B cell (primary cell): Measurements from ENCODE around the gene PRDM2. TPM values are rescaled to one million over a fixed set of nuclear protein-coding genes. Genes with fewer than 3 reads are reported as not detected.

Experiments used
- ATAC-seq: fragments of 200-7000 bp; cut with Tn5 transposase; one replicate; pipeline ENCODE4 v1.10.0; 2021; ENCODE audit warnings: low read depth, mild to moderate bottlenecking, moderate number of reproducible peaks, moderate library complexity
- CTCF ChIA-PET: fragments of 350-600 bp; sonication (Branson Sonifier 250); formaldehyde crosslinking; loops from one replicate; lab custom pipeline; 2021; ENCODE audit warnings: antibody characterized with exemption, inconsistent platforms; lab: Charles Lee
- POLR2A ChIA-PET: fragments of 350-600 bp; sonication (Branson Sonifier 250); formaldehyde crosslinking; loops from one replicate; lab custom pipeline; 2021; ENCODE audit warnings: antibody characterized with exemption; lab: Charles Lee
- DNase-seq: peaks from one replicate; pipeline ENCODE4 v3.0.0; 2013
- H2AFZ ChIP-seq: 2 replicates; pipeline ENCODE4 v1.6.1; 2012; ENCODE audit warnings: mild to moderate bottlenecking, low read depth, low read length; ENCODE audit not compliant: insufficient read depth, poor library complexity, severe bottlenecking
- H3K27ac ChIP-seq, 2 donors: 1 replicate in 1 of 2; 2 replicates in 1 of 2; pipeline ENCODE4 v1.5.1; 2012 to 2013; ENCODE audit warnings: low read length in 2 of 2, mild to moderate bottlenecking in 2 of 2, moderate library complexity in 1 of 2
- H3K27me3 ChIP-seq, 4 experiments: fragments of 200-600 bp in 1 of 4; sonication (generic) in 1 of 4; replicated peaks in 1 of 4; 1 replicate in 2 of 4; 2 replicates in 2 of 4; pipeline versions ENCODE4 v1.6.1 to v1.7.0; 2013 to 2016; ENCODE audit warnings: low read length in 3 of 4, mild to moderate bottlenecking in 2 of 4, mixed read lengths in 1 of 4, moderate library complexity in 1 of 4; ENCODE audit not compliant: insufficient read depth in 4 of 4, control insufficient read depth in 3 of 4; ENCODE audit errors: control extremely low read depth in 1 of 4
- H3K36me3 ChIP-seq, 2 experiments: replicated peaks in 1 of 2; 1 replicate in 1 of 2; 2 replicates in 1 of 2; pipeline versions ENCODE4 v1.6.1 to v1.7.1; 2013; ENCODE audit warnings: low read length in 1 of 2; ENCODE audit not compliant: insufficient read depth in 2 of 2, control insufficient read depth in 1 of 2; ENCODE audit errors: control extremely low read depth in 1 of 2, extremely low read depth in 1 of 2
- H3K4me1 ChIP-seq, 2 donors: fragments of 200-600 bp in 1 of 2; sonication (generic) in 1 of 2; 1 replicate in 1 of 2; 2 replicates in 1 of 2; pipeline versions ENCODE4 v1.5.1 to v1.6.1; 2013 to 2017; ENCODE audit warnings: low read length in 2 of 2; ENCODE audit not compliant: control insufficient read depth in 2 of 2, insufficient read depth in 2 of 2
- H3K4me2 ChIP-seq: replicated peaks from 2 replicates; pipeline ENCODE3; 2012; ENCODE audit warnings: mild to moderate bottlenecking, low read depth, low read length; ENCODE audit not compliant: poor library complexity, severe bottlenecking
- H3K4me3 ChIP-seq, 5 experiments: fragments of 200-600 bp in 1 of 5; sonication (generic) in 1 of 5; 1 replicate in 3 of 5; 2 replicates in 2 of 5; pipeline versions ENCODE4 v1.5.1 to v1.7.0; 2011 to 2016; ENCODE audit warnings: low read length in 4 of 5, mild to moderate bottlenecking in 4 of 5, low read depth in 2 of 5, control low read depth in 1 of 5, moderate library complexity in 1 of 5; ENCODE audit not compliant: insufficient read depth in 1 of 5; ENCODE audit errors: control extremely low read depth in 1 of 5, extremely low read depth in 1 of 5
- H3K79me2 ChIP-seq: fragments of 200-600 bp; sonication (generic); one replicate; pipeline ENCODE4 v1.6.0; 2016; ENCODE audit warnings: low read length; ENCODE audit not compliant: control insufficient read depth, insufficient read depth
- H3K9ac ChIP-seq: fragments of 200-600 bp; sonication (generic); 2 replicates; pipeline ENCODE4 v1.6.1; 2017; ENCODE audit warnings: mild to moderate bottlenecking, low read length, moderate library complexity
- H3K9me3 ChIP-seq, 3 donors: one replicate each; pipeline versions ENCODE4 v1.6.1 to v1.7.1; 2013; ENCODE audit warnings: low read length in 2 of 3; ENCODE audit not compliant: control insufficient read depth in 2 of 3, insufficient read depth in 1 of 3; ENCODE audit errors: control extremely low read depth in 1 of 3
- H4K20me1 ChIP-seq: 2 replicates; pipeline ENCODE4 v1.6.0; 2012; ENCODE audit warnings: mild to moderate bottlenecking, low read length; ENCODE audit not compliant: insufficient read depth, control insufficient read depth, poor library complexity, severe bottlenecking
- H3K27ac Mint-ChIP-seq: one replicate; pipeline ENCODE4 v1.8.0; 2021; ENCODE audit warnings: mixed read lengths
- H3K27me3 Mint-ChIP-seq: one replicate; pipeline ENCODE4 v1.8.0; 2021; ENCODE audit warnings: mixed read lengths
- H3K4me1 Mint-ChIP-seq: one replicate; pipeline ENCODE4 v1.8.0; 2021; ENCODE audit warnings: mixed read lengths
- H3K4me3 Mint-ChIP-seq: one replicate; pipeline ENCODE4 v1.8.0; 2021; ENCODE audit warnings: mixed read lengths
- H3K9me3 Mint-ChIP-seq: one replicate; pipeline ENCODE4 v1.8.0; 2022; ENCODE audit warnings: mixed read lengths; ENCODE audit not compliant: insufficient read depth
- EZH2 ChIP-seq: IDR thresholded peaks from 2 replicates; pipeline ENCODE4 v1.6.1; 2012; ENCODE audit warnings: borderline replicate concordance, low read depth, mild to moderate bottlenecking, moderate library complexity, low read length; ENCODE audit not compliant: insufficient read depth, poor library complexity, severe bottlenecking
- WGBS: methylation state at CpG from one replicate; pipeline ENCODE4 v1.1.5; 2013; ENCODE audit warnings: missing lambda C conversion rate; ENCODE audit not compliant: insufficient coverage; 5-methylcytosine and 5-hydroxymethylcytosine counted together
- intact Hi-C: fragments of 100-400 bp; cut with micrococcal nuclease; formaldehyde crosslinking; loops from one replicate; pipeline ENCODE4 v1.10.0; 2022
- polyA plus RNA-seq: library from polyadenylated mRNA; depleted of rRNA; stranded (reverse); fragments of >200 nt; gene quantifications from 2 replicates; pipeline ENCODE4 v1.2.3, GENCODE V29; 2012
- total RNA-seq, 2 donors: library from RNA; stranded (reverse); fragments of 120-200 nt in 1 of 2; gene quantifications; 1 replicate in 1 of 2; 2 replicates in 1 of 2; pipeline versions ENCODE4 v1.2.3 to v1.2.4, GENCODE V29; 2013 to 2022
- TF ChIP-seq, protein P1 (sequence below): fragments of 200-600 bp; IDR thresholded peaks from one replicate; pipeline ENCODE4 v1.8.0; 2022; ENCODE audit warnings: antibody characterized with exemption, mild to moderate bottlenecking

PRDM2 gene
- total and polyA plus RNA-seq, 2 donors (not counting 1 experiment from before 2014, with no cell fraction given) = 50.1 to 432 TPM

DNA sequence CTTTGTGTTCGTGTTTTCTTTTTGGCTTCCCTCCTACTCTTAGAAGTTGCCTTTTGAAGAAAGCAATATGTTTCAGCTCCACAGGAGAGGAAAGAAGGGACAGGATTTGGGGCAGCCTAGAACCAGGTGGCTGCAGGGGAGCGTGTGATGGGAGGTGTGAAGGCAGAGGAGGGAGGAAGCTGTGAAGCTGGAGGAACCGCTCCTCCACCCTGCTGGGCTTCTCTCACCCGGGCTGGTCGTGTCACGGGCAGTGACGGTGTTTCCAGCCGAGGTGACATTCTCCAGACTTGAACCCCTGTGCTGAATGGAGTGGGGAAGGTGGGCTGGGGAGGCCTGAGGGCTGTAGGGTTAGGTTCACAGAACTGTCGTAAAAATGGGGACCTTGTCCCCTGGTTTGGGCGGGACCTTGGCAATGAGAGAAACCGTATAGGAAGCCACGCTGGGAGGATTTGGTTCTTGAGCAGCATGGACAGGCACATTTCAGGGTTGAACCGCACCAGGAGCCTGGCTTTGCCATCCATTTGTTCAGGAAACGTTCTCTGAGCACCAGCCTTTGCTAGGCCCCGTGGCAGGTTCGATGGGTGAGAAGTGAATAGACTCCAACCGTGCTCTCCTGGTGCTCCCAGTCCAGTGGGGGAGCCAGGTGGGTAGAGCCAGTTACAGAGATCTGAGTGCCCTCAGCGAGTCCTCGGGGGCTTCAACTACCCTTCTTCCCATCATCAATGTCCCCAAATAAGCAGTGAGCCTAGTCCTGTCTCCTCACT lies 103.0 kb downstream of the PRDM2 start:
- intact Hi-C loops = no loop called here
- Histone ChIP-seq H3K27ac (no peak overlapping the region), H3K9ac (no peak overlapping the region), H3K4me2 (no peak overlapping the region), H4K20me1 (peaks cover 79% of the 10 kb centered on the region), H3K4me1 (peaks cover 0 to 7% of the 10 kb centered on the region in 2 donors), H3K9me3 (no peaks in the 10 kb centered on the region), H3K79me2 (peaks cover 52% of the 10 kb centered on the region), H2AFZ (no peak overlapping the region), H3K4me3 (no peak overlapping the region), H3K27me3 (no peaks in the 10 kb centered on the region), H3K36me3 (peaks cover 2 to 10% of the 10 kb centered on the region in 2 experiments)
- no peak for TF ChIP-seq EZH2
- TF ChIP-seq, protein P1, sequence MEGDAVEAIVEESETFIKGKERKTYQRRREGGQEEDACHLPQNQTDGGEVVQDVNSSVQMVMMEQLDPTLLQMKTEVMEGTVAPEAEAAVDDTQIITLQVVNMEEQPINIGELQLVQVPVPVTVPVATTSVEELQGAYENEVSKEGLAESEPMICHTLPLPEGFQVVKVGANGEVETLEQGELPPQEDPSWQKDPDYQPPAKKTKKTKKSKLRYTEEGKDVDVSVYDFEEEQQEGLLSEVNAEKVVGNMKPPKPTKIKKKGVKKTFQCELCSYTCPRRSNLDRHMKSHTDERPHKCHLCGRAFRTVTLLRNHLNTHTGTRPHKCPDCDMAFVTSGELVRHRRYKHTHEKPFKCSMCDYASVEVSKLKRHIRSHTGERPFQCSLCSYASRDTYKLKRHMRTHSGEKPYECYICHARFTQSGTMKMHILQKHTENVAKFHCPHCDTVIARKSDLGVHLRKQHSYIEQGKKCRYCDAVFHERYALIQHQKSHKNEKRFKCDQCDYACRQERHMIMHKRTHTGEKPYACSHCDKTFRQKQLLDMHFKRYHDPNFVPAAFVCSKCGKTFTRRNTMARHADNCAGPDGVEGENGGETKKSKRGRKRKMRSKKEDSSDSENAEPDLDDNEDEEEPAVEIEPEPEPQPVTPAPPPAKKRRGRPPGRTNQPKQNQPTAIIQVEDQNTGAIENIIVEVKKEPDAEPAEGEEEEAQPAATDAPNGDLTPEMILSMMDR = no peak
- ChIA-PET CTCF (interaction anchor here (1.6 kb wide), 1 partner anchor 46 kb away, joined by 3 read pairs; no protein-coding TSS in a partner anchor), POLR2A (no interaction called here)
- H3K4me3 Mint-ChIP-seq = no peak overlapping the region
- H3K27ac Mint-ChIP-seq = no peak overlapping the region
- DNase-seq (no peak), ATAC-seq (no peak)
- no peaks in the 10 kb centered on the region for H3K9me3 Mint-ChIP-seq
- WGBS = 96% methylated on average over 17 of the region's 19 CpGs
- peaks cover 44% of the 10 kb centered on the region for H3K4me1 Mint-ChIP-seq
- no peaks in the 10 kb centered on the region for H3K27me3 Mint-ChIP-seq

DNA sequence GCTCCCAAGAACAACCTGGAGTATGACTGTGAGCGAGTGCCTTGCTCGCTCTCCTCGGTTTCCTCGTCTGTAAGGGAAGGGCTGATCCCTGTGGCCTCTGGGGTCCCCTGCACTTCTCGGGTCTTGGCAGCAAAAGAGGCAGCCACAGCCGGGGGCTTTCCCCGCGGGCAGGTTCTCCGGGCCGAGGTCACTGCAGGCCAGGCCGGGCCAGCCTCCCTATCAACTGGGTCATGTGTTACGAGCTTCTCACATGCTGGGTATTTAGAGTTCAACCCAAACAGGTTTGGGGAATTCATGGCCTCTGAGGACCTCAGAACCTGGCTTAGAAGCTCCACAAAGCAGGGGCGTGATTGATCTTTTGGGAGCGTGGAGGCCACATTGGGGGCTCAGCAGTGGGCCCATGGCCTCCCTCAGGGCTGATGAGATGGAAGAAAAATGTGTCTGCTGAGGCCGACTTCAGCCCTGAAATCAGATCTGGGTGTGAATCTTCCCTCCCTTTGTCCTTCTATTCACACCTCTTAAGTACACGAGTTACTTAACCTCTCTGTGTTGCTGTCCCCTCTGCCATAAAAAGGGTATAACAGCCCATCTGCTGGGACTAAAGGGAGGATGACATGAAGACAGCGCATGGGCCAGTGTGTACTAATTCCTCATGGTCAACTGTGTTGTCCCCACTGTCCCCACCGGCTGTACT lies 103.7 kb downstream of the PRDM2 start:
- intact Hi-C loops = no loop called here
- H3K4me3 ChIP-seq = no peak overlapping the region
- DNase-seq (no peak), ATAC-seq (no peak)
- no peaks in the 10 kb centered on the region for H3K27me3 ChIP-seq
- ChIA-PET CTCF (no interaction called here), POLR2A (no interaction called here)
- Mint-ChIP-seq H3K9me3 (no peaks in the 10 kb centered on the region), H3K27me3 (no peaks in the 10 kb centered on the region), H3K27ac (peak overlapping the region; percentile 37), H3K4me3 (no peak overlapping the region), H3K4me1 (peaks cover 43% of the 10 kb centered on the region)
- peaks cover 2 to 7% of the 10 kb centered on the region in 2 experiments for H3K36me3 ChIP-seq
- H4K20me1 ChIP-seq = peaks cover 81% of the 10 kb centered on the region
- H3K9me3 ChIP-seq = no peaks in the 10 kb centered on the region
- peaks cover 54% of the 10 kb centered on the region for H3K79me2 ChIP-seq
- peaks cover 0 to 8% of the 10 kb centered on the region in 2 donors for H3K4me1 ChIP-seq
- no peak for TF ChIP-seq EZH2
- TF ChIP-seq, protein P1 = no peak
- WGBS = 95% methylated on average over 18 of the region's 18 CpGs
- H3K27ac ChIP-seq = no peak overlapping the region
- H3K9ac ChIP-seq = no peak overlapping the region
- no peak overlapping the region for H3K4me2 ChIP-seq
- H2AFZ ChIP-seq = no peak overlapping the region
